ENCODE measurements around the gene E2F6. TPM values are rescaled to one million over a fixed set of nuclear protein-coding genes. Genes with fewer than 3 reads are reported as not detected.
A peak's percentile ranks its signal among the peaks of the same experiment; 100 is the strongest.

E2F6 gene
- total and polyA plus RNA-seq, 4 donors = 3.5 to 7.7 (median 4.8) TPM

GRCh38 chr2:11502740-11503292 is 36.9 kb upstream of the E2F6 start (continued):
- TF ChIP-seq SP1 (IDR thresholded peaks at IDR 0.05) (no peak), TAF1 (conservative IDR thresholded peaks at IDR 0.05) (no peak)

- TF ChIP-seq FOXA1 (IDR thresholded peaks at IDR 0.05) (no peak), RXRA (IDR thresholded peaks at IDR 0.05) (no peak), YY1 (IDR thresholded peaks at IDR 0.05) (peak; percentile 60), NR2F2 (IDR thresholded peaks at IDR 0.05) (no peak), HNF4A (conservative IDR thresholded peaks at IDR 0.05) (peak in 1 of 2 donors; percentile 5), MAX (IDR thresholded peaks at IDR 0.05) (no peak), CTCF (IDR thresholded peaks at IDR 0.05; ENCODE audit: low read depth, low read length, missing input control) (no peak), SP1 (IDR thresholded peaks at IDR 0.05) (peak; percentile 20), GABPA (IDR thresholded peaks at IDR 0.05 in 1 of 2, conservative IDR thresholded peaks at IDR 0.05 in 1 of 2) (no peak)
- WGBS = 59% methylated on average over 5 of the region's 5 CpGs
- H3K36me3 ChIP-seq (ENCODE audit: control insufficient read depth in 4 of 4, insufficient read depth in 3 of 4, low read depth in 1 of 4, low read length in 3 of 4) = no peaks in the 10 kb centered on the region
- peaks cover 0 to 4% (median 1%) of the 10 kb centered on the region in 4 donors for H3K9me3 ChIP-seq (ENCODE audit: control insufficient read depth in 4 of 4, low read length in 3 of 4)
- H3K9ac ChIP-seq (ENCODE audit: low read depth in 1 of 2, low read length in 2 of 2) = peak overlapping the region in 1 of 2 donors; percentile 4
- H3K27ac ChIP-seq (ENCODE audit: low read depth in 1 of 2, low read length in 2 of 2) = peak overlapping the region; percentile 9 to 32
- peak overlapping the region in 1 of 3 donors; percentile 29 for H3K4me3 ChIP-seq (ENCODE audit: low read depth in 1 of 3, low read length in 3 of 3)
- H3K4me1 ChIP-seq (ENCODE audit: control insufficient read depth in 4 of 4, insufficient read depth in 4 of 4, low read length in 3 of 4) = peaks cover 5 to 54% (median 39%) of the 10 kb centered on the region in 4 donors
- DNase-seq (ENCODE audit: low spot score) = no peak
- no peaks in the 10 kb centered on the region for H3K27me3 ChIP-seq (ENCODE audit: control insufficient read depth in 4 of 4, insufficient read depth in 4 of 4, low read length in 3 of 4)
Measured at GRCh38 chr2:11500702-11501303, 34.8 kb upstream of the E2F6 start.

- Histone ChIP-seq H3K9me3 (ENCODE audit: control insufficient read depth in 4 of 4, low read length in 3 of 4) (peaks cover 0 to 4% (median 1%) of the 10 kb centered on the region in 4 donors), H3K9ac (ENCODE audit: low read depth in 1 of 2, low read length in 2 of 2) (peak overlapping the region; percentile 37 to 44), H3K36me3 (ENCODE audit: control insufficient read depth in 4 of 4, insufficient read depth in 3 of 4, low read depth in 1 of 4, low read length in 3 of 4) (no peaks in the 10 kb centered on the region), H3K4me3 (ENCODE audit: low read depth in 1 of 3, low read length in 3 of 3) (no peak overlapping the region), H3K4me1 (ENCODE audit: control insufficient read depth in 4 of 4, insufficient read depth in 4 of 4, low read length in 3 of 4) (peaks cover 2 to 45% (median 32%) of the 10 kb centered on the region in 4 donors), H3K27me3 (ENCODE audit: control insufficient read depth in 4 of 4, insufficient read depth in 4 of 4, low read length in 3 of 4) (no peaks in the 10 kb centered on the region), H3K27ac (ENCODE audit: low read depth in 1 of 2, low read length in 2 of 2) (peak overlapping the region; percentile 66 to 73)
- DNase-seq (ENCODE audit: low spot score) = no peak
- TF ChIP-seq RXRA (IDR thresholded peaks at IDR 0.05) (no peak), MAX (IDR thresholded peaks at IDR 0.05) (no peak), NR2F2 (IDR thresholded peaks at IDR 0.05) (no peak), GABPA (IDR thresholded peaks at IDR 0.05 in 1 of 2, conservative IDR thresholded peaks at IDR 0.05 in 1 of 2) (no peak), HNF4A (conservative IDR thresholded peaks at IDR 0.05) (peak in 1 of 2 donors; percentile 45), JUND (IDR thresholded peaks at IDR 0.05) (peak in 1 of 2 donors; percentile 11)
- WGBS = 23% methylated on average over 4 of the region's 4 CpGs
Measured at GRCh38 chr2:11499081-11499743, 33.3 kb upstream of the E2F6 start.
